Astrocyte of the cerebellum (primary cell): ENCODE measurements around the gene KCNC1.

Source experiments
- DNase-seq: peaks from one replicate; pipeline ENCODE4 v3.0.0-alpha.2; 2011; ENCODE audit warnings: low read depth
- H3K4me3 ChIP-seq: 2 replicates; pipeline ENCODE4 v1.5.1; 2011; ENCODE audit warnings: mild to moderate bottlenecking, low read depth, low read length, moderate library complexity
- in situ Hi-C: cut with HindIII; loops from 2 replicates; pipeline ENCODE4 v1.10.0; 2017; ENCODE audit warnings: low sequenced_read_pairs
- TF ChIP-seq, protein P1 (sequence below): IDR thresholded peaks from 2 replicates; pipeline ENCODE4 v1.5.1; 2012; ENCODE audit warnings: low read length, low read depth, moderate library complexity, mild to moderate bottlenecking; ENCODE audit errors: missing control alignments

Gene KCNC1

DNA sequence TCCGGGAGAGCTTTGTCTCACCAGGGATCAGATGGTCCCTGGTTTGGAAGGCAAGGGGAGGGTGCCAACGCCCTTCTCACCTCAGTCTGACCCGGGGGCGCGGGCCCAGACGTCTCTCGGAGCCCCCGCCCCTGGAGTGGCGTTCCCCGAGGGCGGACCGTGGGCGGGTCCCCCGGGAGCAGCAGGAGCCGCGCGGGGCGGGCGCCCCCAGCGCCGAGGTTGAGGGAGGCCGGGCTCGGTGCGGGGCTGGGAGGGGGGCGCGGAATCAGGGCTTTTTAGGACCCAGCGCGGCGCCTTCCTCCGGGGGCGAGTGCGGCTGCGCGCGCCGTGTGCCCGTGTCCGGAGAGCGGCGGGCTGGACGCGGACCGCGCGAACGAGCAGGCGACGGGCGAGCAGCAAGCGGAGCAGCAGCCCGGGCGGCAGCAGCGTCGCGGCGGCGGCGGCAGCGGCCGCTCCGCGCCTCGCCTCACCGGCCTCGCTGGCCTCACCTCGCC, at the start of gene KCNC1:
Gene KCNC1 (plus strand): TSS at position 364 of the 494 bp plus-strand sequence. CDS start 1,222 bp downstream, outside the sequence.
- TF ChIP-seq, protein P1, sequence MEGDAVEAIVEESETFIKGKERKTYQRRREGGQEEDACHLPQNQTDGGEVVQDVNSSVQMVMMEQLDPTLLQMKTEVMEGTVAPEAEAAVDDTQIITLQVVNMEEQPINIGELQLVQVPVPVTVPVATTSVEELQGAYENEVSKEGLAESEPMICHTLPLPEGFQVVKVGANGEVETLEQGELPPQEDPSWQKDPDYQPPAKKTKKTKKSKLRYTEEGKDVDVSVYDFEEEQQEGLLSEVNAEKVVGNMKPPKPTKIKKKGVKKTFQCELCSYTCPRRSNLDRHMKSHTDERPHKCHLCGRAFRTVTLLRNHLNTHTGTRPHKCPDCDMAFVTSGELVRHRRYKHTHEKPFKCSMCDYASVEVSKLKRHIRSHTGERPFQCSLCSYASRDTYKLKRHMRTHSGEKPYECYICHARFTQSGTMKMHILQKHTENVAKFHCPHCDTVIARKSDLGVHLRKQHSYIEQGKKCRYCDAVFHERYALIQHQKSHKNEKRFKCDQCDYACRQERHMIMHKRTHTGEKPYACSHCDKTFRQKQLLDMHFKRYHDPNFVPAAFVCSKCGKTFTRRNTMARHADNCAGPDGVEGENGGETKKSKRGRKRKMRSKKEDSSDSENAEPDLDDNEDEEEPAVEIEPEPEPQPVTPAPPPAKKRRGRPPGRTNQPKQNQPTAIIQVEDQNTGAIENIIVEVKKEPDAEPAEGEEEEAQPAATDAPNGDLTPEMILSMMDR: no peak
- in situ Hi-C loops: no loop called here
- peak within 1 kb of the TSS; percentile 37 for H3K4me3 ChIP-seq
- no peak for DNase-seq

DNA sequence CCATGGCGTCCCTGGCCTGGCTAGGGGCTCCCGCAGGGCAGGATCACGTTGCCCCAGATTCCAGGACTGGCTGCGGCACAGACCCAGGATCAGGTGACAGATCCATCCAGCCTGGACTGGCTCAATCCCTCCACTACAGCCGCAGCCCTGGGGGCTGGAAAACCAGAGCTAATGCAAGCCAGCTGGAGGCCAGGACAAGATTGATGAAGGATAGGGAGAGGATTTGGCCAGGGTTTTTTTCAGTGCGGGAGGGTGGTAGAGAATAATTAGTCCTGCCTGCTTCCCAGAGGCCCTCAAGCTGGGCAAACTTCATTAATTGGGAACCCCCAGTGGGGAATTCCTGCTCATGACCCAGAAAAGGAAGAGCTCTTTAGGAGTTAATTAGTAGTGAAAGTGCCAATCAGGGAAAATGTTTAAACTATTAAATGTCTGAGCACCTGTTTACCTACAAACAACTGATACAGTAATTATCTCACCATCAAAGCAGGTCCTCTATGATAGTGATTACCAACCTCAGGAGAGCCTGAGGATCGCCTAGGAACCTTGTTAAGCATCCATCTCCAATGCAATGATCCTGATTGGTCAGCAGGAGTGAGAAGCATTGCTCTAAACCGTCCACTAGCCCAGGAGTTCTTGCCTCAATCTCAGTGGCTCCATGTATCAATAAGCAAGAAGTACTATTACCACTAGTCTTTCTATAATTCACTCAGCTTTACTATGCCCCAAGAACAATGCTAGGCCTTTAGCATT, 48.2 kb upstream of the KCNC1 start:
- DNase-seq: peak; percentile 92
- in situ Hi-C loops: no loop called here
- no peak overlapping the region for H3K4me3 ChIP-seq
- TF ChIP-seq, protein P1: no peak

DNA sequence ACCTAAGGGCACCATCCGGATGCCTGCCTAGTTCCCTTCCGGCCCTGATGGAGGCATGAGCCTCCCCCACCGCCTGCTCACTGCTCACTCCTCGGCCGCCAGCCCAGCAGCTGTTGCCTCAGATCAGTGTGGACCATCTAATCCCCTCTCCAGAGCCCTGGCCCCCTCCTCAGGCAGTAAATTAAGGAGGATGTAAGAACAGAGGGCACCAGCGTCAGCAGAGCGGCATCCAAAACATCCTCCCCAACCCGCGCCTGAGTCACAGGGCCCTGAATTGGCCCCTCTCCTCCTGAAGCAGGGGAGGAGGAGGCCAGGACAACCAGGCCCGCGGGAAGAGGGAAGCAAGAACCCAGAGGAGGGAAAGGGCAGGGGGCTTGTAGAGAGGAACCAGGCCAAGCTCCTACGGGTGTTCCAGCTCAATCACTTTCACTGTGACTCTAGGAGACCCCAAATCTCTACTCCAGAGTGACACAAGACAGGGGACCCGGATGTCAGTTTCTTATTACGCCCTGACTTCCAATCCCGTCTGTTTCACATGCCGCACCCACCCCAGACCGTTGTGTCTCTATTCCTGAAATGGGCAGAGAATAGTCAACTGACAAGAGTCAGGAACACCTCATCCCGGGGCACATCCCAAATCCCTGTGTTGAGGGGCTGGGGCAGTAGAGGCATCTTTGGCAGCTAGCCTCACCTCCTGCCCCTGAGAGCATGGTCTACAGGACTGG, 46.5 kb upstream of the KCNC1 start:
- in situ Hi-C loops: no loop called here
- H3K4me3 ChIP-seq: no peak overlapping the region
- TF ChIP-seq, protein P1: no peak
- no peak for DNase-seq

DNA sequence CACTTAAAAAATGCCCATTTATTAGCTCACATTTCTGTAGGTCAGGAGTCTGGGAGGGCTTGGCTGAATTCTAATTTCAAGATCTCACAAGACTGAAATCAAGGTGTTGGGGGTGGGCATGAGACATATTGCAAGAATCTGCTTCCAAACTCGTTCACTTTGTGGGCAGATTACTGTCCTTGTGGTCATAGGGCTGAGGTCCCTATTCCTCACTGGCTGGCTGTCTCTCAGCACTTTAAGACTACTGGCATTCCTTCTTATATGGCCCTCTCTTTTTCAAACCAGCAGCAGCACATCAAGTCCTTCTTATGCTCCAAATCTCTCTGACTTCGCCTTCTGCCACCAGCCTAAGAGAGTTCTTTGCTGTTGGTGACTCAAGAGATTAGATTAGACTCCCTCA, 43.0 kb upstream of the KCNC1 start:
- TF ChIP-seq, protein P1: no peak
- no peak for DNase-seq
- in situ Hi-C loops: no loop called here
- H3K4me3 ChIP-seq: no peak overlapping the region

DNA sequence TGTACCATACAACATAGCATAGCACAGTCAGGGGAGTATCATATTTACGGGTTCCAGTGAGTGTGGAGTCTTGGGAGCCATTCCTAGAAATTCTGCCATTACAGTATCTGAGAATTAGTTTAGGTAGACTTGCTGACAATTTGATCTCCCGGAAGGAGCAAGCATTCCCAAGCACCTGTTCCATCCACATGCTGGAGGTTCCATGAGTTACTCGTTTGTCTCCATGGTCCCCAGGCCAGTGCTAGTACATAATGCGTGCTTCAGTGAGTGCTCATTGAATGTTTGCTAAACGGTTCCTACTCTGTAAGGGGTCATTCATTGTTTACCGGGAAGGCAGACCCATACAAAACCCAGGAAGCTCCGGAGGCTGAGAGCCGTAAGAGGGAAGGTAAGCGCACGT, 42.6 kb upstream of the KCNC1 start:
- H3K4me3 ChIP-seq: no peak overlapping the region
- DNase-seq: no peak
- in situ Hi-C loops: no loop called here
- TF ChIP-seq, protein P1: no peak

DNA sequence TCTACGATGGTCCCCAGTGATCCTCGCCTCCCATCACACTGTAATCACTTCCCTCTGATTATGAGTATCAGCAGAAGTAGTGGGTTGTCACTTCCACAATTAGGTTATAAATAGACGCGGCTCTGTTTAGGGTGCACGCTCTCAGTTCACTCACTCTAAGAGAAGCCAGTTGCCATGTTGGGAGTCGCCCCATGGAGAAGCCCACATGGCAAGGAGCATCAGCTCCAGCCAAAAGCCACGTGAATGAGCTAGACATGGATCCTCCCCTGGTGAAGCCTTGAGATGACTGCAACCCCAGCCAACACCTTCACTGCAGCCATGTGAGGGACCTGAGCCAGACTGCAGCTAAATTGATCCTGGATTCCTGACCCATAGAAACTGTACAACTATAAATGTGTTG, 41.6 kb upstream of the KCNC1 start:
- TF ChIP-seq, protein P1: no peak
- no peak overlapping the region for H3K4me3 ChIP-seq
- no peak for DNase-seq
- in situ Hi-C loops: no loop called here
